Islet of Langerhans (tissue), 1 donor: ENCODE results near the gene DEFB132.

ENCODE experiments used
- FAIRE-seq: peaks from one replicate; lab custom pipeline; 2011; peaks lifted over from hg19 to GRCh38; lab: Jason Lieb, UNC

The DEFB132 gene

GRCh38 chr20:266596-267562, 9.4 kb downstream of the DEFB132 start:
- FAIRE-seq = no peak

DNA sequence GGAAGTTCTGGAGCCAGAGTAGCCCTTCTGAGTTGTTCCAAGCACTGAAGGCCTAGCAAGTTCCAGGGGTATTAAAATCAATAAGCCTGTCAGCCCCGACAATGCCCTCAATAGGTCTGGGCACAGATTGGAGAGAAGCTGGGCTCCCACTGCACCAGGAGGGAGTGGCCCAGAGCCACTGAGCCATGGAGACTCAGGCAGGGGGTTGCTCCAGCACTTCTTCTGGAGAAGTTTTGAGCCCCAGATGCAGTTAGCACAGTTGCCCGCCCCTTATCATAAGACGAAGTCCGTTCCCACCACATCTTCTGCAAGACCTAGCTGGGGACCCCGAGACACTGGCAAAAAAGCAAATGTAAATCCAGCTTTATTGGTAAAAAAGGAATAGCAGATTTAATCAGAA, 13.0 kb downstream of the DEFB132 start:
- FAIRE-seq = no peak

DNA sequence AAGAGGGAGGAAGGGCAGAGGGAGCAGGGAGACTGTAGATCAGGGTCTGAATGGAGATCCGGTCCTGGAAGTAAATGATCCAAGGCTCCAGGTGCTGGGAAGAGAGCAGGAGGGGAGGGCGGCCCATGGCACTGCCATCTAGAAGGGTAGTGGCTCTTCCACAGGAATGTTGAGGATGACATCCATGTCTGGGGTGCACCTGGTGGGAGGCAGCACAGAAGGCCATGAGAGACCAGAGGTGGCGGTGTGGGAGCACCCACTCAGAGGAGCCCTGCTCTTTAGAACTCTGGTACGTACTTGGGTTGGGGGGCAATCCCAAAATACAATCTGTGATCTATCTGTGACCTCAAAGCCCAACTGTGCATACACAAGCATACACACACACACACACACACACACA, 13.5 kb downstream of the DEFB132 start:
- no peak for FAIRE-seq

DNA sequence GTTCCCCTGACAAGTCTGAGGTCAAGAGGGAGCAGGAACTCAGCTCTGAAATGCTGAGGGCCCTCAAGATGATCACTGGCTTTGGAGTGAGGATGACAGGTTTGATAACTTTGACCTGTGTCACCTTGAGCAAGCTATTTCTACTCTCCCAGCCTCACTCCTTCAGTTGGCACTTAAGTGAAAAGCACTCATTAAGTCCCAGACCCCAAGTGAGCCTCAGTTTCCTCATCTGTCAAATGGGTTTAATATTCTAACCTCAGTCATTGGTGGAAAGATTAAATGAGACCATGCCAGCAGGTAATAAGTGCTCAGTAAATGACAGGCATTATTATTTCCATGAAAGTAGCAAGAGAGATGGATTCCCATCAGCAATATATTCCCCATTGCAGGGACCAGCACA, 14.0 kb downstream of the DEFB132 start:
- FAIRE-seq = no peak

GRCh38 chr20:272718-273117, 15.2 kb downstream of the DEFB132 start:
- no peak for FAIRE-seq

DNA sequence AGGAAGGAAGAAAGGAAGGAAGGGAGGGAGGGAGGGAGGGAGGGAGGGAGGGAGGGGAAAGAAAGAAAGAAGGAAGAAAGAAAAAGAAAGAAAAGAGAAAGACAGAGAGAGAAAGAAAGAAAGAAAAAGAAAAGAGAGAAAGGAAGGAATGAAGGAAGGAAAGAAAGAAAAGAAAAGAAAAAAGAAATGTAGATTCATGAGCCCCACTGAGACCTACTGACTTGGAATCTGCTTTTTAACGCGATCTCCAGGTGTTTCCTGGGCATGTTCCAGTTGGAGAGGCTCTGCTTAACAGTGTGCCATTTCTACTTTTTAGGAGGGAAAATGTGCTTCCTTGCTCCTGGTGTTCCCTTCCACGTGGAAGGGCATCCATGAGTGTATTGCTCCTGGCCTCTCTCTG, 16.4 kb downstream of the DEFB132 start:
- no peak for FAIRE-seq

DNA sequence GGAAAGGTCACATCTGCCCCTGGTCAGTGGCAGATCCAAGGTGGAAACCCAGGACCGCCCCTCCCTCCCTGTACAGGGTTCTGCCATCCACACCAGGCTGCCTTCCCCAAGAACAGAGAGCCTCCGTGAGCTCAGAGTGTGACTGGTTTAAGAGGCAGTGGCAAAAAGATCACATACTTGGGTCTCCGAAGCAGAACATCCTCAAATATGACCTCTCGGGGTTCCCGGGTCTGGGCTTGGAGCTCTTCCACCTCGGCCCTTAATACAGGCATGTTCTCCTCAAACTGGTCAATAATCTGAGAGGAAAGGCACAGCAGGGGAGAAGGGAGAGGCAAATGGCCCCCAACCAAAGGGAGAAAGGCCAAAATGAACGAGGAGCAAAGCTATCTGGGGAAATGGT, 18.3 kb downstream of the DEFB132 start:
- no peak for FAIRE-seq

DNA sequence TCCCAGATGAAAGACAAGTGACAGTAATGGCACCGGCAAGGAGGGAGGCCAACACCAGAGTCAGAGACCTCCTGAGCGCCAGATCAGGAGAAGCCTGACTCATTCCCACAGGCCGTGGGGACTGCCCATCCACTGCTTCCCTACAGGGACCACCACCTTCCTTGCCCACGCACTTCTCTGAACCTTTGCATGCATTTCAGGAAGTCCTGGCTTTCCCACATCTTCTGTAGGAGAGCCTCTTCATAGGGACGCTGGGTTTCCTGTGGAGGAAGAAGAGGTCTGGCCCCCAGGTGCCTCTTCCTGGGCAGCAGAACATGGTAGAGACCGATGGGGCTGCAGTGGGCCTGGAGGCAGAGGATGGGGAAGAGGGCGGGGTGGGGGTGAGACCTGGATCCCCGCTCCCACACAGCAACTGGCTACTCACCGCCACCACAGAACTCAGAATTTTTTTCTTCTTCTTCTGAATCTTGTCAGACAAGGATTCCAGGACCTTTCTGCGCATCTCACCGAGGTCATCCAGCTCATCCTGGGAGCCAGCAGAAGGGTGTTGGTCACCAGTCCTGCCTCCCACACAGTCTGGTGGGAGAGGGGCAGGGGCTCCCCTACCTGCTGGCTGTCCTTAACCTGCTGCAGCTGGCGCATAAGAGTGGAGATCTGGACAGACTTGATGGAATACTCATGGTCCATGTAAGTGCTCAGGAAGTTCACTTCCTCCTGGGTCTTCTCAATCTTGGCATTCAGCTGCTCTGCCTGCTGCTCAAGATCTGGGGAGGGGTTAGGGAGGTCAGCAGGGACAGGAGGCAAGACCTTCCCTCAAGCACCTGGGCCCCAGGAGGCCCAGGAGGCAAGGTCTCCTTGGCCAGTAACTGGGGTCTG, 19.3 kb downstream of the DEFB132 start:
- no peak for FAIRE-seq

DNA sequence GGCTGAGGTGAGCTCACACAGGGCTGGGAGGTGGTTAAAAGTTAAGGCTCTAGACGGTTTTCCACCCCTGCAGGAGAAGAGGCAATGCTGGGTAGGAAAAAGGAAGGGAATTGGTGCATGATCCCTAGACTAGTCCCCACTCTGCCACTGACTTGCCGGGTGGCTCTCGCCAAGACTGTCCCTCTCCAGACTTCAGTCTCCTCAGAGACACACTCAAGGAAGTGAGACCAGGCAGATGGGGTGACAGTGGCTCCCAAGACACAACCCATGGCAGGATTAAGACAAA, 19.9 kb downstream of the DEFB132 start:
- no peak for FAIRE-seq

GRCh38 chr20:278181-278580, 20.7 kb downstream of the DEFB132 start:
- no peak for FAIRE-seq

GRCh38 chr20:278607-279571, 21.4 kb downstream of the DEFB132 start:
- FAIRE-seq = no peak

DNA sequence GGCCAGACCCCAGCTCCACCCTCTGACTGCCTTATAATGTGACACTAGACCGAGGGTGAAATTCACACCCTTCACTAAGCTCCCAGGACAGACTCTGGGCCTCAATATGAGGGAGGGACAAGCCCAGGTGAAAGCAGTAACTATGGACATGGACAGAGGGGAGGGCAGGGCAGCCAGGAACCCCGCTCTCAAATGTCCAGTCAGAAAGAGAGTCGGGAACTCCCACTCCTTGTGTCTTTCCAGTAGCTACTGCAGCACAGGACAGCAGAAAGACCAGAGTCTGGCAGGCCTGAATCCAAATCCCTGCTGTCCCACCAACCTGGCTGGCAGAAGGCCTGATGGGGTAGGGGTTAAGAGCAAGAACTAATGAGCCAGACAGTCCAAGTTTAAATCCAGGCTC, 26.6 kb downstream of the DEFB132 start:
- no peak for FAIRE-seq

- no peak for FAIRE-seq
Observed at GRCh38 chr20:286508-286907, 29.0 kb downstream of the DEFB132 start.

GRCh38 chr20:288956-289692, 31.6 kb downstream of the DEFB132 start:
- FAIRE-seq = no peak

- no peak for FAIRE-seq
Observed at GRCh38 chr20:289693-290083, 32.2 kb downstream of the DEFB132 start.

DNA sequence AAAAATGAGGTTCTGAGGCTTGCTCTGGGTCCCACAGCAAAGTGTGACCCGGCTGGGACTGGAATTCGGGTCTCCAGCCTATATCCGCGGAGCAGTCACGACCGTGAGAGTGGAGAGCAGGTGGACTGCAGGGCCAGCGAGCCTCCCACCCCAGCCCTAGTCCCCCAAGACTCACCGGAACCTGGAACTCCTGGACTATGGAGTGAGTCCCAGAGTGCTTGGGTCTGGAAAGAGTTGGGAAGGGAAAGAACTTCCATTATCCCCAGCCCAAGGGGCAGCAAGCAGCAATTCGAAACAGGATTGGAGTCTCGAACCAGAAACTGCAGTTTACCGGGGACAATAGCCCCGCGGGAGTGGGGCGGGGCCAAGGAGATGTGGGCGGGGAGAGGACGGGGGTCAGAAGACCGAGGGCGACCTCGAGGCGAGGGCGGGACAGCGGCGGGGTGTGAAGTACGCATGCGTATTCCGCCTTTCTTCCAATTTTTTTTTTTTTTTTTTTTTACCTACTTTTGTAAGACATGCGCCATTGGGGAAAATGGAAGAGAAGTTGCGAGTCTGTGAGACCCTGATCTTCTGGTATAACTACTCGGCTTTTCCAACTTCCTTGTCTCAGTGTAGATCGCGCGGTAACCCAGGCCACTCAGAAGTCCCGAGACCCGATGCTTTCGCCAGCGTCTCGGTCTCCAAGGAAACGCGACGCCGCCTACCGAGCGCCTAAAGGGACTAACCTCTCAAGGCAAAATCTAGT, 32.7 kb downstream of the DEFB132 start, which contains the start of gene C20orf96:
TSS of gene C20orf96 (minus strand) at position 667 of the 748 bp plus-strand sequence. CDS start at position 527, 140 bp downstream.
- FAIRE-seq = no peak

DNA sequence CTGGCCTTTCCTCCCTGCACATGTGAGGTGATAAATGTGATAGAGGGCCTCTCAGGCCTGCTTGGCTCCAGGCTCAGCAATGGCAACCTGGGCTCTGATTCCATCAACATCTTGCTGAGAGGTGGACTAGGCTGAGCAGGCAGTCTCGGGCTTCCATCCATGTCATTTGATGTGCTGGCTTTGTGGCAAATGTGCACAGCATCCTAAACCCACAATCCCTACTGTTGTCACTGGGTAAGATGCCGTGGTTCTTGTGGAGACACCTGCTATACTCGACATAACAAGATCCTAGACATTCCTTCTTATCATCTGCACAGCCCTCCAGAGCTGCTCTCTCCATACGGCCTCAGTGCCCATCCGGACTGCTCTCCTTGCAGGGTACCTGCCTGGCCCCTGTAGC, 37.1 kb downstream of the DEFB132 start:
- no peak for FAIRE-seq

DNA sequence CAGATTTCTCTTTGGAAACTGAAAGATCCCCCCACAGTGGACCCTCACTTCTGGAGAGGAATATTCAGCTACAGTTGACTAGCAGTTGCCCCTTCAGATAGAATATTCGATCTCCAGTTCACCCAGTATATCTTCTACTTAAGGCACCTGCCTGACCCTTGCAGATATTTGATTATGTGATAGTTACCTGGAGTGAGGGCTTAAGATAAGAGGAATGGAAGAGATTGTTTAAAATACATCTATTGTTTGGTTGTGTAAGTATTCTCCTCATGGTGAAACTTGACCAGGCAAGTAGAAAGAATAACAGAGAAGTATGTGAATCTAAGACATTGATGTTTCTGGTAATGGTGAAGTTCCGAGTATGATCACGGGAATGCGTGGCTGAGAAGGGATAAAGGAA, 38.3 kb downstream of the DEFB132 start:
- FAIRE-seq = no peak

- no peak for FAIRE-seq
Observed at GRCh38 chr20:297098-297924, 39.8 kb downstream of the DEFB132 start, which contains the start of gene ZCCHC3. Gene ZCCHC3, plus strand, starts transcription at chr20:297570. Its CDS starts 17 bp downstream, at chr20:297587.
